Measurements from ENCODE around the gene TERB2.
"Not testable (repeated sequence)": the region's sequence is repeated elsewhere in the genome, so short reads cannot be mapped to it uniquely, and the experiment has no call there.

TERB2 gene, protein sequence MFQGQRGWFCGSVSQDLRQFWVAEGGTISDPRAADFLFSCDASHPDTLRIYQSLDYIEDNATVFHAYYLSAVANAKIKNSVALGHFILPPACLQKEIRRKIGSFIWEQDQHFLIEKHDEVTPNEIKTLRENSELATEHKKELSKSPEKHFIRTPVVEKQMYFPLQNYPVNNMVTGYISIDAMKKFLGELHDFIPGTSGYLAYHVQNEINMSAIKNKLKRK

DNA sequence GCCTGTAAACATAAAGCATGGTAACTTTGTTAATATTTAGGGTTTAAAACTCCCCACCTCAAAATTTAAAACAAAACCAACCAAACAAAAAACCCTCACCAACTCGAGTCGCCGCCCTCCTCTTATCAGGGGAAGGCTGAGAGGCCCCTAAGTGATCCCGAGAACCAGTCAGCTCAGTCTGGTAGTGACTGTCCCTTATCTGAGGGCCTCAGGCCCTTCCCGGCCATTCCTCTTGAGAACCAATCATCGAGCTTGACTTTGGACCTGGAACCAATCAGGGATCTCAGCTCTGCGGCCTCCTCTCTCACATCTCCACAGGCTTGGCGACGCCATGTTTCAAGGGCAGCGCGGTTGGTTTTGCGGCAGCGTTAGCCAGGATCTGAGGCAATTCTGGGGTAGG lies at the start of gene TERB2:
Gene TERB2 (plus strand): TSS at position 300 of the 400 bp plus-strand sequence. CDS start 32 bp downstream, at position 332.
- no peak for DNase-seq (ENCODE audit: low read depth)

DNA sequence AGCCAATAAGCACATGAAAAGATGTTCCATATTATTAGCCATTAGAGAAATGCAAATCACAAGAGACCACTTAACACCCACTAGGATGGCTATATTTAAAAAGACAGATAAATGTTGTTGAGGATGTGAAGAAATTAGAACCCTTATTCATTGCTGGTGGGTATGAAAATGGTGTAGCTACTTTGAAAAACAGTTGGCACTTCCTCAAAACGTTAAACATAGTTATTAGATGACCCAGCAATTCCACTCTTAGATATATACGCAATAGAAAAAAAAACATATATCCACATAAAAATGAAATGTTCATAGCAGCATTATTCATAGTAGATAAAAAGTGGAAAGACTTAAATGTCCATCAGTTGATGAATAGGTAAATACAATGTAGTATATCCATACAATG lies 47.1 kb upstream of the TERB2 start:
- no peak for DNase-seq (ENCODE audit: low read depth)

DNA sequence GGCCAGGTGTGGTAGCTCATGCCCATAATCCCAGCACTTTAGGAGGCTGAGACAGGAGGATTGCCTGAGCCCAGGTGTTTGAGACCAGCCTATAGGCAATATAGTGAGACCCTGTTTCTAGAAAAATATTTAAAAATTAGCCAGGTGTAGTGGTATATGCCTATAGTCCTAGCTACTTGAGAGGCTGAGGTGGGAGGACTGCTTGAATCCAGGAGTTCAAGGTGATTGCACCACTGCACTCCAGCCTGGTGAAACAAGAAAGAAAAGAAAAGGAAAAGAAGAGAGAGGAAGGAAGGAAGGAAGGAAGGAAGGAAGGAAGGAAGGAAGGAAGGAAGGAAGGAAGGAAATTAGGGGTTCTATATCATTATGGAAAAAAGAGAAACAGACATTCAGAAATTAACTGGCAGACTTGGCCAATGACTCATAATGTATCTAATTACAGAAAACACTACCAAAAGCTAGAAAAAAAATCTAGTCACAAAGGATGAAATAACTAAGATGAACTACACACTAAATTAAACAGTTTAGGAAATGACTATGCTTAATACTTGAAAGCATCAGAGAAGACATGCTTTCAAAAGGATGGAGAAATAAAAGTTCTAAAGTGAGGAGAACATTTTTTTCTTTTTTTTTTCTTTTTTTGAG lies 45.4 kb upstream of the TERB2 start:
- no peak for DNase-seq (ENCODE audit: low read depth)

- not testable (repeated sequence) for DNase-seq (ENCODE audit: low read depth)
Measured at GRCh38 chr15:44912186-44912585, 44.3 kb upstream of the TERB2 start.

GRCh38 chr15:44912974-44913448 lies 43.5 kb upstream of the TERB2 start:
- DNase-seq (ENCODE audit: low read depth): not testable (repeated sequence)

DNA sequence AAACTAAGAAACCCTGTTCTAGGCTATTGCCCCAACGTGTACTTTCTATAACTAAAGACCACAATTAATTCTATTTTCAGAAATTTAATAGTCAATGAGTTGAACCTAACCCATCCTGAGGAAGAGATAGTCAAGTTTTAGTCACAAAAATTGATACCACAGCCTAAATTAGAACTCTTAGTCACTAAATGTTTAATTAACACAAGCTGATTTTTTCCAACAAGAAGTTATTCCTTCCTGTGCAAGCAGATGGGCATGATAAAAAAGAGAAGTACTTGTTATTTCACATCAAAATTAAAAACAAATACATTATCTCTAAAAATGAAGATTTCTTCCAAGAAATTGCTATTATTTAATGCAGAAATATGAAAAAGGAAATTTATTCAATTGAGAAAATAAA lies 38.4 kb upstream of the TERB2 start:
- no peak for DNase-seq (ENCODE audit: low read depth)

DNA sequence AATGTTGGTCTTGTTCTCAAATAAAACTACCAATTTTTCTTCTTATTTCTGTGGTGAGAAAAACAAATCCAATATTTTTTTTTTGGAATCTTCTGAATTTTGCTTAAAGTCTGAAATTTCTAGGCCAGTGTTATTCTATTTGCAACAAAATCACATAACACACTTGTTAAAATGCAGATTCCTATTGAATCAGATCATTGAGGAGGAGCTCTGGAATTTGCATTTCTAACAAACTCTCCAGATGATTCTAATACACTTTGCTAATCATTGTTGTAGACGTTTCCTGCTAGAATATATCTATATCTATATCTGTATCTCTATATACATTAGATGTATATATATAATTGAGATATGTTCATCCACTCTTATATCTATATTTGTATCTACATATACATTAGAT lies 27.8 kb upstream of the TERB2 start:
- DNase-seq (ENCODE audit: low read depth): not testable (repeated sequence)

- DNase-seq (ENCODE audit: low read depth): not testable (repeated sequence)
Measured at GRCh38 chr15:44930283-44930682, 26.2 kb upstream of the TERB2 start.

- not testable (repeated sequence) for DNase-seq (ENCODE audit: low read depth)
Measured at GRCh38 chr15:44958302-44958701, 1.8 kb downstream of the TERB2 start.

DNA sequence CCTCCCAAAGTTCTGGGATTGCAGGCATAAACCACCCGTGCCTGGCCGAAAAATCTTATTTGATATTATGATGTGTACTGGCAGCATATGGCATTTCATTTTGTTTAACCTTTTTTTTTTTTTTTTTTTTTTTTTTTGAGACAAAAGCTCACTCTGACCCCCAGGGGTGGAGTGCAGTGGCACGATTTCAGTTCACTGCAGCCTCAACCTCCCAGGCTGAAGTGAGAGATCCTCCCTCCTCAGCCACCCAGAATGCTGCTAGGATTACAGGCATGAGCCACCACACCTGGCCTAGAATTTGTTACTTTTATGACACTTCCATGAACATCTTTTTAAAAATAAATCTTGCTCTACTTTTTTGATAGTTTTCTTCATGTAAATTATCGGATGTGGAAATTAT lies 12.0 kb downstream of the TERB2 start:
- no peak for DNase-seq (ENCODE audit: low read depth)

DNA sequence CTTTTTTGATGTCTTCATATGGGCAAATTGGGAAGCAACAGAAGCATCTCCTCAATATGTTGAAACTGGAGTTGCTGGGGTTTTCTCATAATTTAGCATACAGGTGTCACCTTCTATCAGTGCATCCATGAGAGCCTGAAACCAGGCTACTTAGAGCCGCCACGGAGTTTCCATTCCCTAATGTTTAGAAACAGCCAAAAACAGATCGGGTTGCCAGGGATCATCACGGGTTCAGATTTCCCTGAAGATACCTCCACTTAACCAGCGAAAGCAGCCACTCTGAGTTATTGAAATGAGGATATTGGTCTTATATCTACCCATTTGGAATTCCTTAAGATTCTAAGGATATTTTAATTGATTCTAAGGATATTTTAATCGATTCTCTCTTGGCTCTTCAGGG lies 14.5 kb downstream of the TERB2 start:
- DNase-seq (ENCODE audit: low read depth): no peak

- not testable (repeated sequence) for DNase-seq (ENCODE audit: low read depth)
Measured at GRCh38 chr15:44976183-44976582, 19.7 kb downstream of the TERB2 start.

DNA sequence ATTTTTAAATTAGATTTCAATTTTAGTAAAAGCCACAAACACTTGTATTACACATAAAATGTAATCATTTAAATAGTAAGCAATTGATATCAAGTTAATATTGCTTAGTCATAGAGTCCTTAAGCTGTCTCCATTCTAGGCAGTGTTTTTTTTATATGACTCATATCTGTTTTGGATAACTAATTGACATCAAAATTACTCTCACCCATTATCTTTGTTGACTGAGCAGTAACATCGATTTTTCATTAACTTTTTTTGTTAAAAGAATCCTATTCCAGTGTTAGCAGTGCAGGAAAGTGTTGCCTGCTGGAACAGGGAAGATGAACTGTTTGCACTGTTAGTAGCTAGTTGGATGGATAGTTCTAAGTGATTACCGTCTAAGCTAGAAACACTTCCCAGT lies 21.3 kb downstream of the TERB2 start:
- DNase-seq (ENCODE audit: low read depth): not testable (repeated sequence)

GRCh38 chr15:44979617-44980339 lies 23.3 kb downstream of the TERB2 start:
- DNase-seq (ENCODE audit: low read depth): not testable (repeated sequence)

DNA sequence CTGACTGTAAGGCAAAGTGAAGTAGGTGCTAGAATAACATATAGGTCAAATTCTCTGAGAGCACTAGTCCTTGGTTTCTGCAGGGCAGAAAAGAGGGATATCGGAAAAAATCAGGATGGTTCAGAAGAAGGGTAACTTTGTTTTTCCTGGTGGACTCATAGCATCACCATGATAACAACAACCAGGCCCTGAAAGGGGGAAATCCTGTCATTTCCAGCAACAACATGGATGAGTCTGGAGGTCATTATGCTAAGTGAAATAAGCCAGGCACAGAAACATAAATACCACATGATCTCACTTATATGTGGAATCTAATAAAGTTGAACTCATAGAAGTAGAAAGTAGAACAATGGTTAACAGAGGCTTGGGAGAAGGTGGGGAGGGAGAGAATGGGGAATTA lies 27.7 kb downstream of the TERB2 start:
- not testable (repeated sequence) for DNase-seq (ENCODE audit: low read depth)

- DNase-seq (ENCODE audit: low read depth): not testable (repeated sequence)
Measured at GRCh38 chr15:44986346-44987055, 30.0 kb downstream of the TERB2 start.

- not testable (repeated sequence) for DNase-seq (ENCODE audit: low read depth)
Measured at GRCh38 chr15:44987711-44988110, 31.2 kb downstream of the TERB2 start.

DNA sequence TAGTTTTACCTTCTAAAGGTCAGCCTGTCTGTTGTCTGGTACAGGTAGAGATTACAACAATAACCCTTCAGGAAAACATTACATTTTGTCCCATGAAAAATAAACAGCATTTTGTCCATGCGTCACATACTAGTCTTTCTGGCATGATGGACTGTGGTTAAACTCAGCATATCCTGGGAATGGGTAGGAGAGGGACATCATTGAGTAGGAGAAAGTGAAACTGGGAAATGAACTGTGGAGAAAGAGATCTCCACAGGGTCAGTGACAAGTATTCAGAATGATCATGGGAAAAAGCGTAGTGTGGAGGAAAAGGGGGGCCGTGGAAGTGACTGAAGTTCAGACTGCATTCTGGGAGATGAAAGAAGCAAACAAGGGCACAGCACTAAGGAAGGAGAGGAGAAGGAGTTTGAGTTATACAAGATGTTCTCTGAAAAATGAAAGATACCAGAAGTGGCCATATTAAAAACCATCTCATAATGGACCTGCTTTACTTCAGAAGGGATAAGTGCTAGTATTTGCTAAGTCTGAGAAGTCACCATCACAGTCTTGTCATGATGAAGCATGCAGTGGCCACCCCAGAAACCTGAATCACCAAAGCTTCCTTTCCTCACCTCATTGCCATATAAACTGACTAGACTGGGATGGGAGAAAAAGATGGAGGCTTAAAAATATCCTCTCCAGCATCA lies 31.8 kb downstream of the TERB2 start:
- not testable (repeated sequence) for DNase-seq (ENCODE audit: low read depth)

DNA sequence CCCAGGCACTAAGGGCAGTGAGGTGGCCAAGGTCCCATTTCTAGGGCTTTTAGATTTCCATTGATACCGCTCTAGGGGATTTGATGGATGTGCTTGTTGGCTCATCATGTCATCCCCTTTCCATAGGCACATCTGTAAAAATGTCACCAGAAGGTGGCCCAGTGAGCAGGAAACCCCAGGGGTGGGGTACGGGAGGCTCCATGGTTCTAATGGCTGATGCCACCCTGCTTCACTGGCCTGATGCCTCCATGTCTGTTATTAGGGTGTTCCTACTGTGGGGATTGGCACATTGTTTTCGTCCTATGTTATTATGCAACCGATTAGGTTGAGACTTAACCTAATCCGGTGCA lies 32.4 kb downstream of the TERB2 start:
- not testable (repeated sequence) for DNase-seq (ENCODE audit: low read depth)

GRCh38 chr15:44997632-44998031 lies 41.1 kb downstream of the TERB2 start:
- DNase-seq (ENCODE audit: low read depth): not testable (repeated sequence)

- DNase-seq (ENCODE audit: low read depth): no peak
Measured at GRCh38 chr15:44999105-44999504, 42.6 kb downstream of the TERB2 start.

- DNase-seq (ENCODE audit: low read depth): not testable (repeated sequence)
Measured at GRCh38 chr15:45001180-45001579, 44.7 kb downstream of the TERB2 start.

Measured in iris pigment epithelial cell (primary cell).